T-helper 1 cell treated with Interleukin-12 subunit alpha and Interleukin-12 subunit beta and Interleukin-4 antibody, amounts not matched to agents 30 μg/mL and 1 μg/mL, for 36 hours (primary cell): Measurements from ENCODE around the gene DYNC1LI1.

ENCODE experiments used
- H3K27ac Mint-ChIP-seq: one replicate; pipeline ENCODE4 v1.8.0; 2021; ENCODE audit warnings: mild to moderate bottlenecking, mixed read lengths
- H3K27me3 Mint-ChIP-seq: one replicate; pipeline ENCODE4 v1.8.0; 2021; ENCODE audit warnings: low read depth, mixed read lengths
- H3K36me3 Mint-ChIP-seq: one replicate; pipeline ENCODE4 v1.8.0; 2021; ENCODE audit warnings: low read depth, mixed read lengths
- H3K4me1 Mint-ChIP-seq: one replicate; pipeline ENCODE4 v1.8.0; 2021; ENCODE audit warnings: low read depth, mixed read lengths
- H3K4me3 Mint-ChIP-seq: one replicate; pipeline ENCODE4 v1.8.0; 2021; ENCODE audit warnings: mild to moderate bottlenecking, moderate library complexity, mixed read lengths
- H3K9me3 Mint-ChIP-seq: one replicate; pipeline ENCODE4 v1.8.0; 2021; ENCODE audit warnings: mixed read lengths

The DYNC1LI1 gene

GRCh38 chr3:32569540-32570420 lies 878 bp downstream of the DYNC1LI1 start:
- Mint-ChIP-seq H3K27me3 (no peaks in the 10 kb centered on the region), H3K4me3 (peak overlapping the region; percentile 84)

GRCh38 chr3:32568953-32569352 lies 1.7 kb downstream of the DYNC1LI1 start:
- H3K9me3 Mint-ChIP-seq = no peaks in the 10 kb centered on the region
- H3K4me3 Mint-ChIP-seq = peak overlapping the region; percentile 84
- no peaks in the 10 kb centered on the region for H3K27me3 Mint-ChIP-seq
- peaks cover 4% of the 10 kb centered on the region for H3K36me3 Mint-ChIP-seq
- peaks cover 22% of the 10 kb centered on the region for H3K4me1 Mint-ChIP-seq
- H3K27ac Mint-ChIP-seq = no peak overlapping the region

More at GRCh38 chr3:32569540-32570420, 878 bp downstream of the DYNC1LI1 start:
- Mint-ChIP-seq H3K27ac (peak overlapping the region; percentile 65), H3K36me3 (peaks cover 4% of the 10 kb centered on the region), H3K9me3 (no peaks in the 10 kb centered on the region), H3K4me1 (peaks cover 20% of the 10 kb centered on the region)

DNA sequence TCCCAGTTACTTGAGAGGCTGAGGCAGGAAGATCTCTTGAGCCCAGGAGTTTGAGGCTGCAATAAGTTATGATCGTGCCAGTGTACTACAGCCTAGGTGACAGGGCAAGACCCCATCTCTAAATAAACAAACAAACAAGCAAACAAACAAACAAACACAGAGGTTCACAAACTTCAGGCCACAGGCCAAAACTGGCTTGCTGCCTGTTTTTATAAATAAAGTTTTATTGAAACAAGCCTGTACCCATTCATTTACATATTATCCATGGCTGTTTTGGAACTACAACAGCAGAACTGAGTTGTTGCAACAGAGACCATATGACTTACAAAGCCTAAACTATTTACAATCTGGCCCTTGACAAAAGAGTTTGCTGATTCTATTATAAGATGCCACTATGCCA lies 6.5 kb downstream of the DYNC1LI1 start:
- peaks cover 14% of the 10 kb centered on the region for H3K4me1 Mint-ChIP-seq
- H3K9me3 Mint-ChIP-seq = no peaks in the 10 kb centered on the region
- H3K27me3 Mint-ChIP-seq = no peaks in the 10 kb centered on the region
- no peak overlapping the region for H3K27ac Mint-ChIP-seq
- no peak overlapping the region for H3K4me3 Mint-ChIP-seq
- H3K36me3 Mint-ChIP-seq = peaks cover 7% of the 10 kb centered on the region

GRCh38 chr3:32562640-32563039 lies 8.0 kb downstream of the DYNC1LI1 start:
- H3K36me3 Mint-ChIP-seq = peaks cover 7% of the 10 kb centered on the region
- H3K4me1 Mint-ChIP-seq = peaks cover 10% of the 10 kb centered on the region
- H3K27me3 Mint-ChIP-seq = no peaks in the 10 kb centered on the region
- no peak overlapping the region for H3K27ac Mint-ChIP-seq
- H3K9me3 Mint-ChIP-seq = no peaks in the 10 kb centered on the region
- H3K4me3 Mint-ChIP-seq = no peak overlapping the region

DNA sequence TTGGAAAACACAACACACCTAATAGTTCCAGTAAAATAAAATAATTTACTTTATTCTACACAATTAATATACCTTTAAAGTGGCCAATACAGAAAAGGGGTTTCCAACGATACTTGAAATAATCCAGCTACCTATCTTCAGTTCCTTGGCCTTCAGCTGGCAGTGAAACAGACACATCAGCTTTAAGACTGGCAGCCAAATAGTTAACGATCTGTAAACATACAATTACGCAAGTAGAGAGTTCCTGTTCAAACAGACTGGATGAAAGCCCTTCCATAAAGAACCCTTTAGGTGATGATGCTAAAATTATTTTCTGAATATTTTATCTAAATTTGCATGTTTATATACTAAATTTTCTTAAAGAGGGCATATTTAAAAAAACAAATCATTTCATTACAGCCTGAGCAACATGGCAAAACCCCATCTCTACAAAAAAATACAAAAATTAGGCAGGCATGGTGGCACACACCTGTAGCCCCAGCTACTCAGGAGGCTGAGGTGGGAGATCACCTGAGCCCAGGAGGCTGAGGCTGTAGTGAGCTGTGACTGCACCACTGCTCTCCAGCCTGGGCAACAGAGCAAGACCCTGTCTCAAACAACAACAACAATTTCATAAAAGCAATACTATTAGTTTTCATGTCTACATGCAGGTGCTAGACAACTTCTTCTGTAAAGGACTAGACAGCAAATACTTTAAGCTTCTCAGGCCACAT lies 12.9 kb downstream of the DYNC1LI1 start:
- H3K4me3 Mint-ChIP-seq = no peak overlapping the region
- no peaks in the 10 kb centered on the region for H3K27me3 Mint-ChIP-seq
- H3K4me1 Mint-ChIP-seq = peaks cover 12% of the 10 kb centered on the region
- no peaks in the 10 kb centered on the region for H3K9me3 Mint-ChIP-seq
- peaks cover under 1% of the 10 kb centered on the region for H3K36me3 Mint-ChIP-seq
- no peak overlapping the region for H3K27ac Mint-ChIP-seq

DNA sequence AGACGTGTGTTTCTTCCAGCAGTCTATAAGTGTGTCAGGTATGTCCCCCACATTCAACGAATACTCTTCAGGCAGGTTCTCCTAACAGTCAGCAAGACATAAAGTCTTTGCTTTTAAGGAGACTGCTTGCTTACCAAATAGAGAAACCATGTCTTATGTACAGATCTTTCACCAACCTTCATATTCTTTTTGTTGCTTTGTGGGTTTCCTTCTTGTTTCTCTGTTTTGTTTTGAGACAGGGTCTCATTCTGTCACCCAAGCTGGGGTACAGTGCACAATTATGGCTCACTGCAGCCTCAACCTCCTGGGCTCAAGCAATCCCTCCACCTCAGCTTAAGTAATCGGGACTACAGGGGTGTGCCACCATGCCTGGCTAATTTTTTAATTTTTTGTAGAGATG lies 14.3 kb downstream of the DYNC1LI1 start:
- H3K27me3 Mint-ChIP-seq = no peaks in the 10 kb centered on the region

GRCh38 chr3:32553973-32554372 lies 16.7 kb downstream of the DYNC1LI1 start:
- Mint-ChIP-seq H3K27me3 (no peaks in the 10 kb centered on the region), H3K36me3 (no peaks in the 10 kb centered on the region), H3K9me3 (no peaks in the 10 kb centered on the region), H3K27ac (no peak overlapping the region), H3K4me3 (no peak overlapping the region), H3K4me1 (peaks cover 24% of the 10 kb centered on the region)

More for the DNA sequence above, 14.3 kb downstream of the DYNC1LI1 start:
- Mint-ChIP-seq H3K9me3 (no peaks in the 10 kb centered on the region), H3K36me3 (no peaks in the 10 kb centered on the region), H3K4me1 (peaks cover 19% of the 10 kb centered on the region), H3K27ac (no peak overlapping the region), H3K4me3 (no peak overlapping the region)

DNA sequence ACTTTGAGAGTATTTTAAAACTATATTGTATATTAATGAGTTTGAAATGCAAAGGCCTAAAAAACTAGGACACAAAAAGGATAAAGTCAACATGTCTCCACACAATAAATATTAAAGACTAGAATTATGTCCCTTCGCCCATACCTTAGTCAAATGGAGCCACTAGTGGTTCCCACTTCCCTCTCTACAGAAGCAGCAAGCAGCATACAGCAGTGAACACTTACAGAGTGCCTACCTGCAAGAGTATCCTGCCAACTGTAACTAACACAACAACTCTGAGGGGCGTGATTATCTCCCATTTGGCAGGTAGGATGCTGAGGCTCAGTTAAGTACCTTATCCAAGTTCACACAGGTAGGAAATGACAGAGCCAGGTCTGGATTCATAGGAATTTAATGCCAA lies 17.2 kb downstream of the DYNC1LI1 start:
- Mint-ChIP-seq H3K9me3 (no peaks in the 10 kb centered on the region), H3K36me3 (no peaks in the 10 kb centered on the region), H3K4me1 (peaks cover 24% of the 10 kb centered on the region), H3K4me3 (no peak overlapping the region), H3K27me3 (no peaks in the 10 kb centered on the region), H3K27ac (no peak overlapping the region)

- no peak overlapping the region for H3K27ac Mint-ChIP-seq
- no peaks in the 10 kb centered on the region for H3K36me3 Mint-ChIP-seq
- no peak overlapping the region for H3K4me3 Mint-ChIP-seq
- no peaks in the 10 kb centered on the region for H3K27me3 Mint-ChIP-seq
- H3K9me3 Mint-ChIP-seq = no peaks in the 10 kb centered on the region
- peaks cover 24% of the 10 kb centered on the region for H3K4me1 Mint-ChIP-seq
Measured at GRCh38 chr3:32552013-32552412, 18.6 kb downstream of the DYNC1LI1 start.

- Mint-ChIP-seq H3K36me3 (no peaks in the 10 kb centered on the region), H3K27ac (no peak overlapping the region), H3K4me1 (peaks cover 21% of the 10 kb centered on the region), H3K4me3 (no peak overlapping the region), H3K9me3 (no peaks in the 10 kb centered on the region), H3K27me3 (no peaks in the 10 kb centered on the region)
Measured at GRCh38 chr3:32551496-32551895, 19.2 kb downstream of the DYNC1LI1 start.

DNA sequence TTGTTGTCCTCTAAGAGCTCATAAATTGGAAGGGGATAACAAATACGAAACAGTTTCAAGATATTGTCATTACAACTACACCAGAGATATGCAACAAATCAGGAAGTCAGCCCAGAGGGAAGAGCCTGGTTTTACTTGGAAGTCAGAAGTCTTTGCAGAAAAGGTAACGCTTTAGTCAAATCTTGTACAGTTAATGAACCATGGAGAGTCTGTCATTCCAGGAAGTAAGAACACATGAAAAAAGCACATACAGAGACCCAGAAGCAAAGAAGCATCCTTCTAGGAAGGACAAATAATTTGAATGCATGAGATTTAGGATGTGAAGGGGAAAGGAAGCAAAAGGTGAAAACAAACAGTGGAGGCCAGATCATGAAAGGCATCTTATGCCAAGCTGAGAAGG lies 19.6 kb downstream of the DYNC1LI1 start:
- H3K4me3 Mint-ChIP-seq = no peak overlapping the region
- H3K4me1 Mint-ChIP-seq = peaks cover 19% of the 10 kb centered on the region
- no peaks in the 10 kb centered on the region for H3K9me3 Mint-ChIP-seq
- no peak overlapping the region for H3K27ac Mint-ChIP-seq
- peaks cover 2% of the 10 kb centered on the region for H3K36me3 Mint-ChIP-seq
- no peaks in the 10 kb centered on the region for H3K27me3 Mint-ChIP-seq

- H3K27me3 Mint-ChIP-seq = no peaks in the 10 kb centered on the region
- H3K4me1 Mint-ChIP-seq = no peaks in the 10 kb centered on the region
- peaks cover 9% of the 10 kb centered on the region for H3K36me3 Mint-ChIP-seq
- no peak overlapping the region for H3K27ac Mint-ChIP-seq
- H3K4me3 Mint-ChIP-seq = no peak overlapping the region
- no peaks in the 10 kb centered on the region for H3K9me3 Mint-ChIP-seq
Measured at GRCh38 chr3:32545305-32545704, 25.4 kb downstream of the DYNC1LI1 start.

- no peak overlapping the region for H3K27ac Mint-ChIP-seq
- no peaks in the 10 kb centered on the region for H3K9me3 Mint-ChIP-seq
- H3K36me3 Mint-ChIP-seq = peaks cover 9% of the 10 kb centered on the region
- H3K4me1 Mint-ChIP-seq = no peaks in the 10 kb centered on the region
- no peak overlapping the region for H3K4me3 Mint-ChIP-seq
- H3K27me3 Mint-ChIP-seq = no peaks in the 10 kb centered on the region
Measured at GRCh38 chr3:32544894-32545293, 25.8 kb downstream of the DYNC1LI1 start.

DNA sequence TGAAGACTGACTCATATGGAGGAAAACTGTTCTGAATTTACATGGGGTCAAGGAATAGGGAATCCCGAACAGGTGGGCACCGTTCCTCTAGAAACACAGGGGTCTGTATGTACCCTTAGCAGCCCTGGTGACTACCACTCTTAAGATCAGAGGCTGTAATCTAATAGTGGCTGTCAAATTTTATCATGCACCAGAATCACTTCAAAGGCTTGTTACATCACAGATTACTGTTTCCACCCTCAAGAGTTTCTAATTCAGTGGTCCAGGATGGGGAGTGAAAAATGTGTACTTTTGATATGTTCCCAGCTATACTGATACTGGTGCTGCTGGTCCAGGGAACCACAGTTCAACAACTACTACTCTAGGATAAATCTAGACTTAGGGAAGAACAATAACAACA lies 27.9 kb downstream of the DYNC1LI1 start:
- H3K36me3 Mint-ChIP-seq = peaks cover 15% of the 10 kb centered on the region
- H3K27ac Mint-ChIP-seq = no peak overlapping the region
- H3K9me3 Mint-ChIP-seq = no peaks in the 10 kb centered on the region
- H3K4me3 Mint-ChIP-seq = no peak overlapping the region
- H3K27me3 Mint-ChIP-seq = no peaks in the 10 kb centered on the region
- H3K4me1 Mint-ChIP-seq = no peaks in the 10 kb centered on the region

DNA sequence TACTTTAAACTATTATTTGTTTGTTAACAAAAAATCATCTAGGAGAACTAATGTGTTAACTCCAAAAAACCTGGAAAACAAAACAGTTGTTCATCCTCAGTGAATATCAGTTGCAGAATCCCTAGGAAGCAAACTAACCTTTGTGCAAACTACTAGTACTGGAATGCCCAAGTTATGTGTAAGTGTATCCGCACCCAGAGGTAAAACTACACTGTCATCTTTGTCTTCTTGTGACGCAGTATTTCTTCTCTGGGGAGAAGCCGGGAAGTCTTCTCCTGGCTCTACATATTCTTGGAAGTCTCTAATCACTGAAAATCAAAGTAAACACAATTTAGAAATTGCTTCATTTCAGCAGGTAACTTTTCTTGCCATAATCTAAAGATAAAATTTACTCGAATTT lies 29.8 kb downstream of the DYNC1LI1 start:
- Mint-ChIP-seq H3K9me3 (no peaks in the 10 kb centered on the region), H3K27ac (no peak overlapping the region), H3K4me3 (no peak overlapping the region), H3K27me3 (no peaks in the 10 kb centered on the region), H3K4me1 (no peaks in the 10 kb centered on the region), H3K36me3 (peaks cover 14% of the 10 kb centered on the region)
